ENCODE measurements around the gene VAX1.

DNA sequence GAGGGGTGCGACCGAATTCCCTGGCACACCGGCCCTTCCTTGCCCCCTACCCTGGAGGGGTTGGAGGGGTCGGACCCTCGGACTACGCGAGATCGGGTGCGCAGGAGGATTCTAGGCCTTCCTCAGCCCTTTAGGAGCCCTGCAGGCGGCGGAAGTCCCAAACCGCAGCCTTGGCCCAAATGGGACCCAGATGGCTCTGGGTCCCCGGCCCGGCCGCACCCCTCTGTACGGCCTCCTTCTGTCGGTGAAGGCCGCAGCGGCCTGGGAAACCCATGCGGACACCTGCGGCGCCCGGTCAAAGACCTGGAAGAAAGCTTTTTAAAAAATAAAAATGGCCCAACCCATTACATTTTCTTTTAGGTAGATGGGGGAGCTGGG is 2.4 kb upstream of the VAX1 start:
- TF ChIP-seq POLR2A (IDR thresholded peaks at IDR 0.05; ENCODE audit: low read depth, low read length) (no peak), POLR2AphosphoS5 (IDR thresholded peaks at IDR 0.05; ENCODE audit: insufficient read depth, low read depth, low read length) (no peak), EZH2 (IDR thresholded peaks at IDR 0.05; ENCODE audit: borderline replicate concordance, low read depth, low read length, severe bottlenecking) (no peak), FOS (IDR thresholded peaks at IDR 0.05; ENCODE audit: borderline replicate concordance, insufficient read depth, low read length) (no peak), GATA2 (IDR thresholded peaks at IDR 0.05; ENCODE audit: insufficient read depth, insufficient read length, low read depth, low read length) (no peak), JUN (IDR thresholded peaks at IDR 0.05; ENCODE audit: borderline replicate concordance, insufficient read depth, insufficient read length, low read depth) (no peak)
- TF ChIP-seq, protein P1, sequence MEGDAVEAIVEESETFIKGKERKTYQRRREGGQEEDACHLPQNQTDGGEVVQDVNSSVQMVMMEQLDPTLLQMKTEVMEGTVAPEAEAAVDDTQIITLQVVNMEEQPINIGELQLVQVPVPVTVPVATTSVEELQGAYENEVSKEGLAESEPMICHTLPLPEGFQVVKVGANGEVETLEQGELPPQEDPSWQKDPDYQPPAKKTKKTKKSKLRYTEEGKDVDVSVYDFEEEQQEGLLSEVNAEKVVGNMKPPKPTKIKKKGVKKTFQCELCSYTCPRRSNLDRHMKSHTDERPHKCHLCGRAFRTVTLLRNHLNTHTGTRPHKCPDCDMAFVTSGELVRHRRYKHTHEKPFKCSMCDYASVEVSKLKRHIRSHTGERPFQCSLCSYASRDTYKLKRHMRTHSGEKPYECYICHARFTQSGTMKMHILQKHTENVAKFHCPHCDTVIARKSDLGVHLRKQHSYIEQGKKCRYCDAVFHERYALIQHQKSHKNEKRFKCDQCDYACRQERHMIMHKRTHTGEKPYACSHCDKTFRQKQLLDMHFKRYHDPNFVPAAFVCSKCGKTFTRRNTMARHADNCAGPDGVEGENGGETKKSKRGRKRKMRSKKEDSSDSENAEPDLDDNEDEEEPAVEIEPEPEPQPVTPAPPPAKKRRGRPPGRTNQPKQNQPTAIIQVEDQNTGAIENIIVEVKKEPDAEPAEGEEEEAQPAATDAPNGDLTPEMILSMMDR (IDR thresholded peaks at IDR 0.05; ENCODE audit: extremely low read depth in 1 of 2, insufficient read depth in 1 of 2, low read depth in 1 of 2, low read length in 2 of 2): no peak
- TF ChIP-seq, protein P2, sequence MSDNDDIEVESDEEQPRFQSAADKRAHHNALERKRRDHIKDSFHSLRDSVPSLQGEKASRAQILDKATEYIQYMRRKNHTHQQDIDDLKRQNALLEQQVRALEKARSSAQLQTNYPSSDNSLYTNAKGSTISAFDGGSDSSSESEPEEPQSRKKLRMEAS (IDR thresholded peaks at IDR 0.05; ENCODE audit: insufficient read depth, insufficient read length): no peak
